ENCODE measurements around the gene WDR64. TPM values are rescaled to one million over a fixed set of nuclear protein-coding genes. Genes with fewer than 3 reads are reported as not detected.
"Not testable (repeated sequence)": the region's sequence is repeated elsewhere in the genome, so short reads cannot be mapped to it uniquely, and the experiment has no call there.

WDR64 gene
- polyA plus RNA-seq, 4 donors = 0.09 TPM; not detected in 3

DNA sequence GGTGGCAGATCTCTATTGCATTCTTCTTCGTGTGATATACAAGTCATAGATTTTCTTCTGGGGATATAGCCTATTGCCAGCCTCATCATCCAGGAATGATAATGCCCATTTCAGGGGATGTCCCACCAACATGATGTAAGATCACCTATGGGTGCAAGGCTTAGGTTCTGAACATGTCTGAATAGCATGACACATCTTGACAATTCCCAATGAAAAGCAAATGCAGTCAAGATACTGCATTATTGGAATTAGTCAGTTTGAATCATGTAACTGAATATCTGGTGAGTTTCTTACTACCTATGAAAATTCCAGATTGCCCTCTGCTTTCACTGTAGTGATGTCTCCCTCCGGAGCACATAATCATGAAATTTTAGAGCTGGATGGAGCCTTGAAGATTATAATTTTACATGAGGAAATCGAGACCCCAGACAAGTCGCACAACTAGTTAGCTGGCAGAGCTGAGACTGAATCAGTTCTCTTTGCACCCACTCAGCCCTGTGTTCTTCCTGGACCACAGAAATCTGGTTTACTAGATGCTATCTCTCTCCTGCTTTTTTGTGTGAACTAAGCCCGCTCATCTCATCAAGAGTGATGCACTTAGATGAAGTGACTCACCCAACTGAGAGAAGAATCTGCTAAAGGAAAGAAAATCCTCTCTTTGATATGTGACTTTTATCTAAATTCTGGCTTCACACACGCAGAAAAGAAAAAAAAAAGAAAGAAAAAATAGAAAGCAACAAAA is 65.0 kb downstream of the WDR64 start:
- no peak overlapping the region for H3K27ac ChIP-seq (ENCODE audit: low read depth in 1 of 3, low read length in 2 of 3)
- no peak overlapping the region for H3K4me3 ChIP-seq (ENCODE audit: low read depth in 1 of 3, low read length in 3 of 3)
- FAIRE-seq = no peak
- H3K27me3 ChIP-seq (ENCODE audit: control insufficient read depth in 3 of 3, insufficient read depth in 3 of 3, low read length in 3 of 3) = no peaks in the 10 kb centered on the region
- H3K36me3 ChIP-seq (ENCODE audit: control insufficient read depth in 3 of 3, insufficient read depth in 2 of 3, low read depth in 1 of 3, low read length in 3 of 3) = no peaks in the 10 kb centered on the region
- 54 to 63% (median 60%) methylated on average over 6 of the region's 6 CpGs for WGBS, 3 donors
- peaks cover 0 to 3% of the 10 kb centered on the region in 2 donors for H3K9me3 ChIP-seq (ENCODE audit: control insufficient read depth in 2 of 2, insufficient read depth in 1 of 2, low read depth in 1 of 2, low read length in 1 of 2)
- DNase-seq = no peak
- no peaks in the 10 kb centered on the region for H3K4me1 ChIP-seq (ENCODE audit: control insufficient read depth in 3 of 3, insufficient read depth in 2 of 3, low read depth in 1 of 3, low read length in 2 of 3)

DNA sequence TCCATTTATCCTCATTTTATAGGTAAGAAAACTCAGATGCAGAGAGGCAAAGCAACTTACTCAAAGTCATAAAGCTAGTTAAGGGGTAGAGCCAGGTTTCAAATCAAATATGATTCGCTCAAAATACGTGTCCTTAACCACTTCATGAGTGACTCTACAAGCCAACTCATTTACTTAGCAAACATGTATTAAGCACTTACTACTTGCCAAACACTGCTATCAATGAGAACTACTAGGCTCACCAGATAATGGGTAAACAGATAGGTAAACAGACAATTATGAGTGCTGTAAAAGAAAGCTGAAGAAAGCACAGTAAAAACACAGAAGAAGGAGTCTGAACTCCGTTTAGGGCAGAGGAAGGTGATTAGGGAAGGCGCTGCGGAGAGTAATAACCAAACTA is 65.9 kb downstream of the WDR64 start:
- Histone ChIP-seq H3K9me3 (ENCODE audit: control insufficient read depth in 2 of 2, insufficient read depth in 1 of 2, low read depth in 1 of 2, low read length in 1 of 2) (peaks cover 0 to 3% of the 10 kb centered on the region in 2 donors), H3K27ac (ENCODE audit: low read depth in 1 of 3, low read length in 2 of 3) (no peak overlapping the region), H3K36me3 (ENCODE audit: control insufficient read depth in 3 of 3, insufficient read depth in 2 of 3, low read depth in 1 of 3, low read length in 3 of 3) (no peaks in the 10 kb centered on the region), H3K27me3 (ENCODE audit: control insufficient read depth in 3 of 3, insufficient read depth in 3 of 3, low read length in 3 of 3) (no peaks in the 10 kb centered on the region), H3K4me3 (ENCODE audit: low read depth in 1 of 3, low read length in 3 of 3) (no peak overlapping the region), H3K4me1 (ENCODE audit: control insufficient read depth in 3 of 3, insufficient read depth in 2 of 3, low read depth in 1 of 3, low read length in 2 of 3) (no peaks in the 10 kb centered on the region)
- WGBS, 3 donors = 19 to 56% (median 34%) methylated on average over 5 of the region's 5 CpGs
- DNase-seq (no peak), FAIRE-seq (no peak)

DNA sequence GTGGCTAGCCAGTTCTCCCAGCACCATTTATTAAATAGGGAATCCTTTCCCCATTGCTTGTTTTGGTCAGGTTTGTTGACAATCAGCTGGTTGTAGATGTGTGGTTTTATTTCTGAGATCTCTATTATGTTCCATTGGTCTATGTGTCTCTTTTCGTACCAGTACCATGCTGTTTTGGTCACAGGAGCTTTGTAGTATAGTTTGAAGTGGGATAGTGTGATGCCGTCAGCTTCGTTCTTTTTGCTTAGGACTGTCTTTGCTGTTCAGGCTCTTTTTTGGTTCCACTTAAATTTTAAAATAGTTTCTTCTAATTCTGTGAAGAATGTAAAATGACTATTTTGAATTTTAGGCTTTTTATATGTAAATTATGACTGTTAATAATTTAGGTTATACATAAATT is 68.9 kb downstream of the WDR64 start:
- no peaks in the 10 kb centered on the region for H3K4me1 ChIP-seq (ENCODE audit: control insufficient read depth in 3 of 3, insufficient read depth in 2 of 3, low read depth in 1 of 3, low read length in 2 of 3)
- H3K9me3 ChIP-seq (ENCODE audit: control insufficient read depth in 2 of 2, insufficient read depth in 1 of 2, low read depth in 1 of 2, low read length in 1 of 2) = peaks cover 0 to 3% of the 10 kb centered on the region in 2 donors
- H3K27ac ChIP-seq (ENCODE audit: low read depth in 1 of 3, low read length in 2 of 3) = no peak overlapping the region
- FAIRE-seq (no peak), DNase-seq (no peak)
- no peak overlapping the region for H3K4me3 ChIP-seq (ENCODE audit: low read depth in 1 of 3, low read length in 3 of 3)
- H3K27me3 ChIP-seq (ENCODE audit: control insufficient read depth in 3 of 3, insufficient read depth in 3 of 3, low read length in 3 of 3) = no peaks in the 10 kb centered on the region
- H3K36me3 ChIP-seq (ENCODE audit: control insufficient read depth in 3 of 3, insufficient read depth in 2 of 3, low read depth in 1 of 3, low read length in 3 of 3) = no peaks in the 10 kb centered on the region
- WGBS, 3 donors = 86 to 92% (median 88%) methylated on average over 3 of the region's 3 CpGs

DNA sequence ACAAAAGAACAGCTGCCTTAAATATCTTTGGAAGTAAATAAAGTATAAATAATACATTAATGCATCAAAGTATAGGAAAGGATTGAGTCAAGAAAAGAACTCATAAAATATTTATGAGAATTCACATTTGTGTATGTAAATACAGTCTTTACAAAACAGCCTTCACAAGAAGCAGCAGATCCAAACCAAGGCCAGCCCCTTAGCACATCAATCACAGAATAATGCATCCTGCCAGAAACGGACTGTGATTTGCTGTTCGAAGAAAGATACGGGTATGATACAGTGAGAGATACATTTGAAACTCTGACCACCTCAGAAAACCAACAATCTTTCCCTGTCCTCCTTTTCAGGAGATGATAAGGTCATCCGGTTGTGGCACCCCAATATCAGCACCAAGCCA is 70.9 kb downstream of the WDR64 start:
- 79 to 88% (median 81%) methylated on average over 4 of the region's 4 CpGs for WGBS, 3 donors
- H3K36me3 ChIP-seq (ENCODE audit: control insufficient read depth in 3 of 3, insufficient read depth in 2 of 3, low read depth in 1 of 3, low read length in 3 of 3) = no peaks in the 10 kb centered on the region
- H3K4me3 ChIP-seq (ENCODE audit: low read depth in 1 of 3, low read length in 3 of 3) = no peak overlapping the region
- no peak overlapping the region for H3K27ac ChIP-seq (ENCODE audit: low read depth in 1 of 3, low read length in 2 of 3)
- H3K9me3 ChIP-seq (ENCODE audit: control insufficient read depth in 2 of 2, insufficient read depth in 1 of 2, low read depth in 1 of 2, low read length in 1 of 2) = peaks cover 0 to 3% of the 10 kb centered on the region in 2 donors
- FAIRE-seq (no peak), DNase-seq (no peak)
- H3K4me1 ChIP-seq (ENCODE audit: control insufficient read depth in 3 of 3, insufficient read depth in 2 of 3, low read depth in 1 of 3, low read length in 2 of 3) = no peaks in the 10 kb centered on the region
- H3K27me3 ChIP-seq (ENCODE audit: control insufficient read depth in 3 of 3, insufficient read depth in 3 of 3, low read length in 3 of 3) = no peaks in the 10 kb centered on the region

DNA sequence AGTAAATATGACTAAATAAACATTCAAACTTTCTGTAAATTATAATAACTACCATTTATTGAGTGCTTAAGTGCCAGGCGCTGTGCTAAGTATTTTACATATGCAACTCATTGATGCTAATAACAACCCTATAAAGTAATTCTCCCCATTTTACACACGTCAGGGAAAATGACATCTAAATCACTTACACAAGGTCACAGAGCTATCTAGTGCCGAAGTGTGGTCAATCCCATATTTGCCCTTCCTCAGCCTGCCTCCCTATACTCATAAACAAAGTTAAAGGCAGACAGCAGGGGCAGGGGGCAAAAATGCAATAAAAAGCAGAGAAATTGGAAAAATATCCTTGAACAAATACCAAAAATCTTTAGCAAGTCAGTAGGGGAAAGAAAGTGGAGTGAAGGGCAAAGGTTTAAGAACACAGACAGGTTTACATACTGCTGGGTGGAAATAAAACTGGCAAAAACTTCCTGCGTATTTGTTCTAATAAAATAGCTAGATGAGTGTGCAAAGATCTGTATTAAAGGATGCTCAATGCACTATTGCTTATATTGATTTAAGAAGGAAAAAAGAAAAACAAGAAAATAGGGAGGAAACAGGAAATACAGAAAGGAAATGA is 72.8 kb downstream of the WDR64 start:
- Histone ChIP-seq H3K4me1 (ENCODE audit: control insufficient read depth in 3 of 3, insufficient read depth in 2 of 3, low read depth in 1 of 3, low read length in 2 of 3) (no peaks in the 10 kb centered on the region), H3K27ac (ENCODE audit: low read depth in 1 of 3, low read length in 2 of 3) (no peak overlapping the region), H3K9me3 (ENCODE audit: control insufficient read depth in 2 of 2, insufficient read depth in 1 of 2, low read depth in 1 of 2, low read length in 1 of 2) (peaks cover 0 to 3% of the 10 kb centered on the region in 2 donors), H3K4me3 (ENCODE audit: low read depth in 1 of 3, low read length in 3 of 3) (no peak overlapping the region), H3K27me3 (ENCODE audit: control insufficient read depth in 3 of 3, insufficient read depth in 3 of 3, low read length in 3 of 3) (no peaks in the 10 kb centered on the region), H3K36me3 (ENCODE audit: control insufficient read depth in 3 of 3, insufficient read depth in 2 of 3, low read depth in 1 of 3, low read length in 3 of 3) (no peaks in the 10 kb centered on the region)
- DNase-seq (no peak), FAIRE-seq (no peak)
- 43 to 66% (median 49%) methylated on average over 4 of the region's 4 CpGs for WGBS, 3 donors

DNA sequence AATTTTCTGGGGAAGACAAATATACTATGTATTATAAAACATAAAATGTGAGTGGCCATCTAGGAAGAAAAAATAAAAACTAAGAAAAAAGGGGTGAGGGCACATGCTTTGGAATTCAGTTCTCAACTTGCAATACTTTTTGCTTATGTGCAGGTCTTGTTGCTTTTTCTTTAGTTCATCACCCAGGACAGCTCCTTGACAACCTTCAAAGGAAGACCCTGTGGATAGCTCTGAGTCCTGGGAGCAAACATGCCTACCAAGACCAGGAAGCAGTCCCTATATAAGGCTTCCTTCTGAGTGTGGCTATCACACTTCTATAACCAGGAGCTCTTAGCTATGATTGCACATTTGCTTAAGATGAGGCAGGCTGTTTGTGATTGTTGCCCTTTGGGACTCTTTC is 78.0 kb downstream of the WDR64 start:
- no peak overlapping the region for H3K4me3 ChIP-seq (ENCODE audit: low read depth in 1 of 3, low read length in 3 of 3)
- DNase-seq (no peak), FAIRE-seq (no peak)
- no peaks in the 10 kb centered on the region for H3K36me3 ChIP-seq (ENCODE audit: control insufficient read depth in 3 of 3, insufficient read depth in 2 of 3, low read depth in 1 of 3, low read length in 3 of 3)
- no peaks in the 10 kb centered on the region for H3K4me1 ChIP-seq (ENCODE audit: control insufficient read depth in 3 of 3, insufficient read depth in 2 of 3, low read depth in 1 of 3, low read length in 2 of 3)
- H3K27me3 ChIP-seq (ENCODE audit: control insufficient read depth in 3 of 3, insufficient read depth in 3 of 3, low read length in 3 of 3) = no peaks in the 10 kb centered on the region
- no peak overlapping the region for H3K27ac ChIP-seq (ENCODE audit: low read depth in 1 of 3, low read length in 2 of 3)
- H3K9me3 ChIP-seq (ENCODE audit: control insufficient read depth in 2 of 2, insufficient read depth in 1 of 2, low read depth in 1 of 2, low read length in 1 of 2) = no peaks in the 10 kb centered on the region

DNA sequence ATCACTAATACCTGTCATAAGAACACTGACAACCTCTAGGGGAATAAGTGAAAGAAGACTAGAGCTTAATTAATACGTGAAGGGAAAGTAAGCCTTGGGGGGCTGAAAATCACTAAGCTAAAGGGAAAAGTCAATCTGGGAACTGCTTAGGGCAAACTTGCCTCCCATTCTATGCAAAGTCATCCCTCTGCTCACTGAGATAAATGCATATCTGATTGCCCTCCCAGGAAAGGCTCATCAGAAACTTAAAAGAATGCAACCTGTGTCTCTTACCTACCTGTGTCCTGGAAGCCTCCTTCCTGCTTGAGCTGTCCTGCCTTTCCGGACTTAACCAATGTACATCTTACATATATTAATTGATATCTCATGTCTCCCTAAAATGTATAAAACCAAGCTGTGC is 81.8 kb downstream of the WDR64 start:
- no peaks in the 10 kb centered on the region for H3K36me3 ChIP-seq (ENCODE audit: control insufficient read depth in 3 of 3, insufficient read depth in 2 of 3, low read depth in 1 of 3, low read length in 3 of 3)
- no peaks in the 10 kb centered on the region for H3K27me3 ChIP-seq (ENCODE audit: control insufficient read depth in 3 of 3, insufficient read depth in 3 of 3, low read length in 3 of 3)
- H3K4me1 ChIP-seq (ENCODE audit: control insufficient read depth in 3 of 3, insufficient read depth in 2 of 3, low read depth in 1 of 3, low read length in 2 of 3) = no peaks in the 10 kb centered on the region
- no peaks in the 10 kb centered on the region for H3K9me3 ChIP-seq (ENCODE audit: control insufficient read depth in 2 of 2, insufficient read depth in 1 of 2, low read depth in 1 of 2, low read length in 1 of 2)
- FAIRE-seq (no peak), DNase-seq (no peak)
- no peak overlapping the region for H3K27ac ChIP-seq (ENCODE audit: low read depth in 1 of 3, low read length in 2 of 3)
- WGBS, 3 donors = 72 to 79% (median 72%) methylated on average over 2 of the region's 2 CpGs
- no peak overlapping the region for H3K4me3 ChIP-seq (ENCODE audit: low read depth in 1 of 3, low read length in 3 of 3)

DNA sequence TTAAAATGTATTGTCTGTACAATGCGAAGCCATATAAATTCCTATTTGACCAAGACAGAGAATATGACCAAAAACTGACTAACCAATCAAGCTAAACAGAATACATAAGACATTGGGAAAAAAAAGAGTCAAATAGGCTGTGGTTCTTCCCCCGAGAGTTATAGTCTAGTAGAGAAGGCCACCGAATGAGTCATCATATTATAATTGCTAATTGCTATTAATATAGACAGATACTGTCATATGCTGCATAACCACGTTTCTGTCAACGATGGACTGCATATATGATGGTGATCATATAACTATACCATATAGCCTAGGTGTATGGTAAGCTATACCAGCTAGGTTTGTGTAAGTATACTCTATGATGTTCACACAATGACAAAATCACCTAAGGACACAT is 82.5 kb downstream of the WDR64 start:
- Histone ChIP-seq H3K4me1 (ENCODE audit: control insufficient read depth in 3 of 3, insufficient read depth in 2 of 3, low read depth in 1 of 3, low read length in 2 of 3) (no peaks in the 10 kb centered on the region), H3K27me3 (ENCODE audit: control insufficient read depth in 3 of 3, insufficient read depth in 3 of 3, low read length in 3 of 3) (no peaks in the 10 kb centered on the region), H3K4me3 (ENCODE audit: low read depth in 1 of 3, low read length in 3 of 3) (no peak overlapping the region), H3K27ac (ENCODE audit: low read depth in 1 of 3, low read length in 2 of 3) (no peak overlapping the region), H3K9me3 (ENCODE audit: control insufficient read depth in 2 of 2, insufficient read depth in 1 of 2, low read depth in 1 of 2, low read length in 1 of 2) (no peaks in the 10 kb centered on the region), H3K36me3 (ENCODE audit: control insufficient read depth in 3 of 3, insufficient read depth in 2 of 3, low read depth in 1 of 3, low read length in 3 of 3) (no peaks in the 10 kb centered on the region)
- 60 to 73% (median 63%) methylated on average over 5 of the region's 5 CpGs for WGBS, 3 donors
- FAIRE-seq (no peak), DNase-seq (no peak)

DNA sequence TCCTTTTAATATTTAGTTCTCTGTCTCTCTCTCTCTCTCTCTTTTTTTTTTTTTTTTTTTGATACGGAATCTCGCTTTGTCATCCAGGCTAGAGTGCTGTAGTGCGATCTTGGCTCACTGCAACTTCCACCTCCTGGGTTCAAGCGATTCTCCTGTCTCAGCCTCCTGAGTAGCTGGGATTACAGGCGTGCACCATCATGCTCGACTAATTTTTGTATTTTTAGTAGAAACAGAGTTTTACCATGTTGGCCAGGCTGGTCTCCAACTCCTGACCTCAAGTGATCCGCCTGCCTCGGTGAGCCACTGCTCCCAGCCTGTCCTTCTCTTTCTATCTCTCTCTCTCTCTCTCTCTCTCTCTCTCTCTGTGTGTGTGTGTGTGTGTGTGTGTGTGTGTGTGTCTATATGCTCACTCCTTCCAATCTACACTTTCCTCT is 83.4 kb downstream of the WDR64 start:
- not testable (repeated sequence) for H3K27ac ChIP-seq (ENCODE audit: low read depth in 1 of 3, low read length in 2 of 3); H3K36me3 ChIP-seq (ENCODE audit: control insufficient read depth in 3 of 3, insufficient read depth in 2 of 3, low read depth in 1 of 3, low read length in 3 of 3); H3K4me3 ChIP-seq (ENCODE audit: low read depth in 1 of 3, low read length in 3 of 3); FAIRE-seq; H3K9me3 ChIP-seq (ENCODE audit: control insufficient read depth in 2 of 2, insufficient read depth in 1 of 2, low read depth in 1 of 2, low read length in 1 of 2); H3K27me3 ChIP-seq (ENCODE audit: control insufficient read depth in 3 of 3, insufficient read depth in 3 of 3, low read length in 3 of 3); DNase-seq; H3K4me1 ChIP-seq (ENCODE audit: control insufficient read depth in 3 of 3, insufficient read depth in 2 of 3, low read depth in 1 of 3, low read length in 2 of 3)
- 78 to 93% (median 86%) methylated on average over 8 of the region's 8 CpGs for WGBS, 3 donors
